Fibroblast of mammary gland (primary cell): ENCODE data around the gene CAB39.

ENCODE experiments used
- DNase-seq: peaks from one replicate; pipeline ENCODE4 v3.0.0-alpha.2; 2010; ENCODE audit warnings: low read depth
- H3K4me3 ChIP-seq: 2 replicates; pipeline ENCODE4 v1.5.1; 2011; ENCODE audit warnings: low read depth, mild to moderate bottlenecking, low read length, moderate library complexity; ENCODE audit not compliant: control insufficient read depth
- TF ChIP-seq, protein P1 (sequence below): conservative IDR thresholded peaks from 2 replicates; pipeline ENCODE4 v1.5.1; 2011; ENCODE audit warnings: low read depth, low read length, inconsistent platforms; ENCODE audit not compliant: control insufficient read depth, insufficient read depth

CAB39 gene

GRCh38 chr2:230738391-230738811 is 25.8 kb downstream of the CAB39 start:
- no peak overlapping the region for H3K4me3 ChIP-seq
- TF ChIP-seq, protein P1, sequence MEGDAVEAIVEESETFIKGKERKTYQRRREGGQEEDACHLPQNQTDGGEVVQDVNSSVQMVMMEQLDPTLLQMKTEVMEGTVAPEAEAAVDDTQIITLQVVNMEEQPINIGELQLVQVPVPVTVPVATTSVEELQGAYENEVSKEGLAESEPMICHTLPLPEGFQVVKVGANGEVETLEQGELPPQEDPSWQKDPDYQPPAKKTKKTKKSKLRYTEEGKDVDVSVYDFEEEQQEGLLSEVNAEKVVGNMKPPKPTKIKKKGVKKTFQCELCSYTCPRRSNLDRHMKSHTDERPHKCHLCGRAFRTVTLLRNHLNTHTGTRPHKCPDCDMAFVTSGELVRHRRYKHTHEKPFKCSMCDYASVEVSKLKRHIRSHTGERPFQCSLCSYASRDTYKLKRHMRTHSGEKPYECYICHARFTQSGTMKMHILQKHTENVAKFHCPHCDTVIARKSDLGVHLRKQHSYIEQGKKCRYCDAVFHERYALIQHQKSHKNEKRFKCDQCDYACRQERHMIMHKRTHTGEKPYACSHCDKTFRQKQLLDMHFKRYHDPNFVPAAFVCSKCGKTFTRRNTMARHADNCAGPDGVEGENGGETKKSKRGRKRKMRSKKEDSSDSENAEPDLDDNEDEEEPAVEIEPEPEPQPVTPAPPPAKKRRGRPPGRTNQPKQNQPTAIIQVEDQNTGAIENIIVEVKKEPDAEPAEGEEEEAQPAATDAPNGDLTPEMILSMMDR = no peak
- DNase-seq = no peak

GRCh38 chr2:230738924-230739323 is 26.3 kb downstream of the CAB39 start:
- H3K4me3 ChIP-seq = no peak overlapping the region
- TF ChIP-seq, protein P1 = no peak
- DNase-seq = no peak

- TF ChIP-seq, protein P1 = no peak
- DNase-seq = no peak
These were observed 27.3 kb downstream of the CAB39 start for GRCh38 chr2:230739961-230740360.

GRCh38 chr2:230742781-230743180 is 30.1 kb downstream of the CAB39 start:
- TF ChIP-seq, protein P1 = no peak
- no peak for DNase-seq

More at GRCh38 chr2:230739961-230740360, 27.3 kb downstream of the CAB39 start:
- H3K4me3 ChIP-seq = no peak overlapping the region

DNA sequence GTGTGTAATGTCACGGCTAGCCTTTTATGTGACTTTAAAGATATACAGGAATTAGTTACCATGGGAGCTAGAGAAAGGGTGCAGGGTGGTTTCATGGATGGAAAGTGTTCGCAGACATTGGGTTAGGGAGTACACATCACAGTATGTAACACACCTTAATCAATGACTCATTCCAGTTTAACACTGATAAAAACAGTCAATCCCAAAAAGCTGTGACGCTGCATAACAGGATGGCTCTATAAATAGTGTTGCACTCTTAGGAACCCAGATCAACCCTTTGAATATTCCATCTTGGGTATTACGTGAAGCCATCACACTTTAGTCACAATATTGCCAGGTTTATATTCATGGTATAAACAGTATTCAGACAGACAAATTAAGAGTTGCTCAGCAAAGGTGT is 33.6 kb downstream of the CAB39 start:
- no peak for DNase-seq
- H3K4me3 ChIP-seq = no peak overlapping the region
- TF ChIP-seq, protein P1 = no peak

More at GRCh38 chr2:230742781-230743180, 30.1 kb downstream of the CAB39 start:
- no peak overlapping the region for H3K4me3 ChIP-seq

DNA sequence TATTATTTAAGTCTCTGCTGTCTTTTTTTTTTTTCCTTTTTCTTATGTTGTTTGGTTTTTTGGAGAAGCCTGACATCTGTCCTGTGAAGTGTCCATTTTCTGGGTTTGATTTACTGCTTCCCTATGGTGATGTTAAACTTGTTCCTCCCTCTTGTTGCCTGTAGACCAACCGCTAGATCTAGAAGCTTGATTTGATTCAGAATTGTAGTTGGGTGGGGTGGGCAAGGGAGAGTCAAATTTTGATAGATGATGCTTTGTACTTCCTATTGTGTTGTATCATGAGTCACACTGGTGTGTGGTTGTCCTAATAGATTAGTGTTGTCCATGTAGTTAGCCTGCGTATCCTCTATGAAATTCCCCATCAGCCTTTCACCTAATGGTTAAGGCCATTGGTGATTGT is 35.4 kb downstream of the CAB39 start:
- H3K4me3 ChIP-seq = no peak overlapping the region
- DNase-seq = peak; percentile 48
- TF ChIP-seq, protein P1 = no peak

- H3K4me3 ChIP-seq = no peak overlapping the region
- TF ChIP-seq, protein P1 = no peak
- peak; percentile 52 for DNase-seq
These were observed 36.5 kb downstream of the CAB39 start for GRCh38 chr2:230749111-230749510.
